ENCODE measurements around the gene PHC2.

The PHC2 gene

DNA sequence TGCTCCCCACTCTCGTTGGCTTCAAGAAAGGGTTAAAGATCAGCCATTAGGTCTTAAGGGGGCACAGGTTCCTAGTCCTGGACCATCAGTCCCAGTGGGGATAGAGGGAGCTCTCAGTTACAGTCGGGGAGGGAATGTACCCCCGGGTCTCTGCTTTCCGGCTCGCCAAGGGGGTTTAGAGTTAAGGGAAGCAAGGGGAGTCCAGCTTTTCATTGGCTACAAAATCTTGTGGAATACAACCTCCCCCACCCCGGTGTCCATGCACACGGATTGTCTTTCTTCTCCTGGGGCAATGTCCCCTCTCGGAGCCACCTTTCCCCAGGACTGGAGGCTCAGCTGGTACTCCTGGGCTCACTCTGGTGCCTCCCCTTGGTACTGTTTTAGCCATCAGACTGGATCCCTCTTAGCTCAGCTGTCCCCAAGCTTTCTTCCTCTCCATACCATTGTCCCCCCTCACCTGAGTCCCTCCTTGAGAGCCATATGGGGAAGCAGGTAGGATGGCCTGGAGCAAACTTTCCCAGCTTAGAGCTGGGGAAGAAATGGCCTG is 110.2 kb downstream of the PHC2 start, which contains the start of gene A3GALT2:
Gene A3GALT2, minus strand, starts transcription at position 480 of the 547 bp plus-strand sequence. Its CDS starts 0 bp downstream, at position 480.
- no peak within 1 kb of the TSS for H3K4me3 ChIP-seq (ENCODE audit: low read depth, low read length)
- no peak for TF ChIP-seq CTCF (IDR thresholded peaks at IDR 0.05; ENCODE audit: insufficient read depth, low read depth, low read length, missing control alignments)
- no peak for DNase-seq (ENCODE audit: low read depth)

- no peak overlapping the region for H3K4me3 ChIP-seq (ENCODE audit: low read depth, low read length)
- DNase-seq (ENCODE audit: low read depth): no peak
- no peak for TF ChIP-seq CTCF (IDR thresholded peaks at IDR 0.05; ENCODE audit: insufficient read depth, low read depth, low read length, missing control alignments)
Observed at GRCh38 chr1:33319949-33320618, 110.8 kb downstream of the PHC2 start.

DNA sequence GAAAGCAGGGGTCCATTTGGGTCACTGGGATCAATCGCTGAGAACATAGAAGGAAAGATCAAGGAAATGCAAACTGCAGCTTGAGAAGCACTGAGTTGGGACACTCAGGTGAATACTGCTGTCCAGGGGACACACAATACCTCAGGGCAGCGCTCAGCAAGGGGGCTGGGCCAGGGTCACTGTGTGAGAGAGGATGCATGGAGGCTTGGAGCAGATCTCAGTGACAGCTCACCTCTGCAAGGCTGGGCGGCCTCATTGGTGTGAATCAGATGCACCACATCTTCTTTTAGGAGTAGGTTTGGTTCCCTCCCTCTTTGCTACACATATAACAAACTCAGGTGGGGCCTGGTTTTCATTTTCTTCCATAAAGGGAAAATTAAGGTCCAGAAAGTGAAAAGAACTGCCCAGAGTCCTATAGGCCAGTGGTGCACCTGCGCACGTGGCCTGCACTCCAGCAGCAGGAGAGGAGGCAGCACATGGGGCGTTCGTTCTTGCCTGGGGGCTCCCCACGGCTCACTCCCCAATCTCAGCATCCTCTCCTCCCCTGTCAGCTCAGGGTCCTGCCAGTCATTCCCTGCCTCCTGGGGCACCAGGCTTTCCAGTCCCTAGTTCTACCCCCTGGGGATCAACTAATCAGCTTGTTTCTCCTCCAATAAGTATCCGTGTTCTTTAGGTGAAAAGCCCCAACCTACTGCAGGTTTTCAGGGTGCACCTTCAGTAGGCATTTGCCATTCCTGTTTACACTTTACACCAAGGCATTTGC is 111.5 kb downstream of the PHC2 start:
- no peak overlapping the region for H3K4me3 ChIP-seq (ENCODE audit: low read depth, low read length)
- DNase-seq (ENCODE audit: low read depth): no peak
- no peak for TF ChIP-seq CTCF (IDR thresholded peaks at IDR 0.05; ENCODE audit: insufficient read depth, low read depth, low read length, missing control alignments)

- no peak for TF ChIP-seq CTCF (IDR thresholded peaks at IDR 0.05; ENCODE audit: insufficient read depth, low read depth, low read length, missing control alignments)
- no peak overlapping the region for H3K4me3 ChIP-seq (ENCODE audit: low read depth, low read length)
- no peak for DNase-seq (ENCODE audit: low read depth)
Observed at GRCh38 chr1:33317946-33318345, 112.9 kb downstream of the PHC2 start.

GRCh38 chr1:33317354-33317753 is 113.5 kb downstream of the PHC2 start:
- no peak overlapping the region for H3K4me3 ChIP-seq (ENCODE audit: low read depth, low read length)
- no peak for DNase-seq (ENCODE audit: low read depth)
- TF ChIP-seq CTCF (IDR thresholded peaks at IDR 0.05; ENCODE audit: insufficient read depth, low read depth, low read length, missing control alignments): no peak

DNA sequence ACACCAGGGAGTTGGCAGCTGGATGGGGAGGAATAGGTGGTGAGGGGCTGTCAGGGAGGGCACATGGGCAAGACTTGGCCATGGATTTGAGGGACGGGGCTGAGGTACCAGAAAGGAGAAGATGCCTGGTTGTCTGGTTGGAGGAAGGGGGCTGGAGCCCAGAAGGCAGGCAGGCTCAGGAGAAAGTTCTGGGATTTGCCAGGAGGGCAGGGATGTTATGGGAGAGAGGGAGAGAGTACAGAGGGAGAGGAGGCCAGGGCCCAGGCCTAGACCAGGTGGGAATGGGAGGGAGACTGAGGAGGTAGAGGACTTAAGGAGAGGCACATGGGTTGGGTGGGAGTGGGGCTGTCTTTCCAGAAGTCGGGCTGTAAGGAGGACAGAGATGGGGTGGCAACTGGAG is 114.3 kb downstream of the PHC2 start:
- TF ChIP-seq CTCF (IDR thresholded peaks at IDR 0.05; ENCODE audit: insufficient read depth, low read depth, low read length, missing control alignments): no peak
- DNase-seq (ENCODE audit: low read depth): no peak
- H3K4me3 ChIP-seq (ENCODE audit: low read depth, low read length): no peak overlapping the region
